Keratinocyte (primary cell): ENCODE data around the gene IGF2BP1. TPM values are rescaled to one million over a fixed set of nuclear protein-coding genes. Genes with fewer than 3 reads are reported as not detected.
"Not testable (repeated sequence)": the region's sequence is repeated elsewhere in the genome, so short reads cannot be mapped to it uniquely, and the experiment has no call there.

Experiments used
- DNase-seq: peaks from one replicate; pipeline ENCODE4 v3.0.0-alpha.2; 2011; ENCODE audit warnings: low read depth, missing footprints, low spot score
- FAIRE-seq: peaks from 2 replicates; lab custom pipeline; 2011; peaks lifted over from hg19 to GRCh38; lab: Jason Lieb, UNC
- H2AFZ ChIP-seq: 2 replicates; pipeline ENCODE4 v1.6.0; 2012; ENCODE audit warnings: low read length, control low read depth, inconsistent platforms; ENCODE audit not compliant: control insufficient read depth
- H3K27ac ChIP-seq: 2 replicates; pipeline ENCODE4 v1.5.1; 2011; ENCODE audit warnings: low read length; ENCODE audit not compliant: control insufficient read depth, insufficient read depth
- H3K27me3 ChIP-seq: 3 replicates; pipeline ENCODE4 v1.6.0; 2011; ENCODE audit warnings: low read length; ENCODE audit not compliant: control insufficient read depth, insufficient read depth; ENCODE audit errors: extremely low read depth
- H3K36me3 ChIP-seq, 2 experiments: 2 replicates in 1 of 2; 3 replicates in 1 of 2; pipeline ENCODE4 v1.5.1; 2011; ENCODE audit warnings: low read length in 2 of 2, mild to moderate bottlenecking in 1 of 2; ENCODE audit not compliant: control insufficient read depth in 2 of 2, insufficient read depth in 2 of 2; ENCODE audit errors: extremely low read depth in 1 of 2
- H3K4me1 ChIP-seq: 3 replicates; pipeline ENCODE4 v1.5.1; 2011; ENCODE audit warnings: low read length; ENCODE audit not compliant: control insufficient read depth, insufficient read depth; ENCODE audit errors: extremely low read depth
- H3K4me2 ChIP-seq: 3 replicates; pipeline ENCODE4 v1.6.0; 2011; ENCODE audit warnings: low read depth, low read length; ENCODE audit not compliant: control insufficient read depth, insufficient read depth; ENCODE audit errors: extremely low read depth
- H3K4me3 ChIP-seq, 3 experiments: fragments of 200-600 bp in 1 of 3; sonication (generic) in 1 of 3; 2 replicates in 2 of 3; 3 replicates in 1 of 3; pipeline ENCODE4 v1.5.1; 2011 to 2016; ENCODE audit warnings: low read length in 3 of 3, mild to moderate bottlenecking in 3 of 3, control low read depth in 2 of 3, inconsistent platforms in 1 of 3, low read depth in 1 of 3, mixed read lengths in 1 of 3, mixed run types in 1 of 3, moderate library complexity in 1 of 3; ENCODE audit not compliant: control insufficient read depth in 2 of 3, insufficient read depth in 2 of 3; ENCODE audit errors: extremely low read depth in 1 of 3
- H3K79me2 ChIP-seq: 2 replicates; pipeline ENCODE4 v1.6.0; 2012; ENCODE audit warnings: low read length; ENCODE audit not compliant: control insufficient read depth, insufficient read depth
- H3K9ac ChIP-seq: 3 replicates; pipeline ENCODE4 v1.6.0; 2011; ENCODE audit warnings: low read length; ENCODE audit not compliant: control insufficient read depth, insufficient read depth; ENCODE audit errors: extremely low read depth
- H3K9me1 ChIP-seq: 3 replicates; pipeline ENCODE4 v1.6.0; 2011; ENCODE audit warnings: low read length; ENCODE audit not compliant: control insufficient read depth, insufficient read depth; ENCODE audit errors: extremely low read depth
- H3K9me3 ChIP-seq: 2 replicates; pipeline ENCODE4 v1.5.1; 2012; ENCODE audit warnings: low read depth, low read length; ENCODE audit not compliant: control insufficient read depth
- H4K20me1 ChIP-seq: 3 replicates; pipeline ENCODE4 v1.6.0; 2011; ENCODE audit warnings: low read length; ENCODE audit not compliant: control insufficient read depth, insufficient read depth; ENCODE audit errors: extremely low read depth
- EZH2 ChIP-seq: IDR thresholded peaks from one replicate; pipeline ENCODE4 v1.6.1; 2012; ENCODE audit warnings: inconsistent platforms, mild to moderate bottlenecking, low read length, moderate library complexity
- dilution Hi-C: fragments of 300-500 bp; cut with MboI; formaldehyde crosslinking; loops from one replicate; pipeline ENCODE4 v1.7.0; 2020; ENCODE audit warnings: low sequenced_read_pairs; ENCODE audit not compliant: extremely low pct_ligation_motif_present
- polyA plus RNA-seq, 5 experiments: library from polyadenylated mRNA; depleted of rRNA in 3 of 5; stranded (reverse) in 3 of 5; stranded (forward) in 1 of 5; unstranded in 1 of 5; fragments of >200 nt; gene quantifications; 1 replicate in 1 of 5; 2 replicates in 3 of 5; 3 replicates in 1 of 5; pipeline versions ENCODE4 v1.2.1 to v1.2.3, GENCODE V29; 2011 to 2012; ENCODE audit warnings: missing spikeins in 2 of 5, low read depth in 1 of 5, low replicate concordance in 1 of 5
- TF ChIP-seq, protein P1 (sequence below), 3 experiments: IDR thresholded peaks in 1 of 3; conservative IDR thresholded peaks in 1 of 3; optimal IDR thresholded peaks in 1 of 3; 2 replicates in 2 of 3; 3 replicates in 1 of 3; pipeline versions ENCODE3 to v1.5.1; 2011; ENCODE audit warnings: low read length in 3 of 3, mild to moderate bottlenecking in 3 of 3, moderate library complexity in 2 of 3, control low read depth in 1 of 3, inconsistent platforms in 1 of 3; ENCODE audit not compliant: insufficient read depth in 2 of 3; ENCODE audit errors: extremely low read depth in 1 of 3

IGF2BP1 gene
- polyA plus RNA-seq, 1 donor (not counting 4 experiments of a cell fraction or from before 2014, with no cell fraction given) = not detected

GRCh38 chr17:49038544-49038943, 41.4 kb downstream of the IGF2BP1 start:
- no peak for DNase-seq
- no peak for TF ChIP-seq EZH2
- TF ChIP-seq, protein P1, sequence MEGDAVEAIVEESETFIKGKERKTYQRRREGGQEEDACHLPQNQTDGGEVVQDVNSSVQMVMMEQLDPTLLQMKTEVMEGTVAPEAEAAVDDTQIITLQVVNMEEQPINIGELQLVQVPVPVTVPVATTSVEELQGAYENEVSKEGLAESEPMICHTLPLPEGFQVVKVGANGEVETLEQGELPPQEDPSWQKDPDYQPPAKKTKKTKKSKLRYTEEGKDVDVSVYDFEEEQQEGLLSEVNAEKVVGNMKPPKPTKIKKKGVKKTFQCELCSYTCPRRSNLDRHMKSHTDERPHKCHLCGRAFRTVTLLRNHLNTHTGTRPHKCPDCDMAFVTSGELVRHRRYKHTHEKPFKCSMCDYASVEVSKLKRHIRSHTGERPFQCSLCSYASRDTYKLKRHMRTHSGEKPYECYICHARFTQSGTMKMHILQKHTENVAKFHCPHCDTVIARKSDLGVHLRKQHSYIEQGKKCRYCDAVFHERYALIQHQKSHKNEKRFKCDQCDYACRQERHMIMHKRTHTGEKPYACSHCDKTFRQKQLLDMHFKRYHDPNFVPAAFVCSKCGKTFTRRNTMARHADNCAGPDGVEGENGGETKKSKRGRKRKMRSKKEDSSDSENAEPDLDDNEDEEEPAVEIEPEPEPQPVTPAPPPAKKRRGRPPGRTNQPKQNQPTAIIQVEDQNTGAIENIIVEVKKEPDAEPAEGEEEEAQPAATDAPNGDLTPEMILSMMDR (optimal IDR thresholded peaks at IDR 0.05 in 1 of 3, IDR thresholded peaks at IDR 0.05 in 1 of 3, conservative IDR thresholded peaks at IDR 0.05 in 1 of 3; ENCODE audit: extremely low read depth in 1 of 3, insufficient read depth in 2 of 3, low read length in 3 of 3) = no peak
- H2AFZ ChIP-seq = no peak overlapping the region
- H3K4me2 ChIP-seq = no peak overlapping the region
- no peak overlapping the region for H3K4me3 ChIP-seq
- dilution Hi-C loops = no loop called here
- no peaks in the 10 kb centered on the region for H3K36me3 ChIP-seq
- H3K79me2 ChIP-seq = no peaks in the 10 kb centered on the region
- FAIRE-seq = no peak
- H3K9me3 ChIP-seq = no peaks in the 10 kb centered on the region
- H3K27me3 ChIP-seq = no peaks in the 10 kb centered on the region
- H3K27ac ChIP-seq = no peak overlapping the region
- H3K4me1 ChIP-seq = no peaks in the 10 kb centered on the region
- H3K9me1 ChIP-seq = no peaks in the 10 kb centered on the region
- H4K20me1 ChIP-seq = no peaks in the 10 kb centered on the region
- H3K9ac ChIP-seq = no peak overlapping the region

DNA sequence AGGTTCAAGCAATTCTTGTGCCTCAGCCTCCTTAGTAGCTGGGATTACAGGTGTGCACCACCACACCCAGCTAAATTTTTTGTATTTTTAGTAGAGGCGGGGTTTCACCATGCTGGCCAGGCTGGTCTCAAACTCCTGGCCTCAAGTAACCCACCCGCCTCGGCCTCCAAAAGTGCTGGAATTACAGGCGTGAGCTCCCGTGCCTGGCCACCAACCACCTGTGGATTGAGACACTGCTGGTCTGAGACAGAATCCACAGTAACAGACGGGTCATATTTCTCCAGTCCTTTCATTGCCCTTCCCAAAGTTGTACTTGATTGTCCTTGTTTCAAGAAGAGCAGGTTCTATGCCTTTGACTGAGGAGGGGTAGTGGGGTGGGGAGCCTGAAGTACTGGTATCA, 42.3 kb downstream of the IGF2BP1 start:
- H3K27ac ChIP-seq, H3K79me2 ChIP-seq, H3K9ac ChIP-seq, H3K9me3 ChIP-seq, H3K4me1 ChIP-seq, FAIRE-seq, H3K4me3 ChIP-seq, H4K20me1 ChIP-seq, H3K9me1 ChIP-seq, H3K36me3 ChIP-seq, H2AFZ ChIP-seq, DNase-seq, H3K27me3 ChIP-seq, H3K4me2 ChIP-seq, dilution Hi-C loops: not testable (repeated sequence)

- Histone ChIP-seq H3K27ac (no peak overlapping the region), H3K4me2 (no peak overlapping the region), H3K27me3 (peaks cover 6% of the 10 kb centered on the region), H3K36me3 (no peaks in the 10 kb centered on the region), H2AFZ (no peak overlapping the region), H3K4me1 (no peaks in the 10 kb centered on the region), H3K9me1 (no peaks in the 10 kb centered on the region), H3K4me3 (no peak overlapping the region), H3K9ac (no peak overlapping the region), H3K79me2 (no peaks in the 10 kb centered on the region), H4K20me1 (no peaks in the 10 kb centered on the region), H3K9me3 (no peaks in the 10 kb centered on the region)
- DNase-seq (no peak), FAIRE-seq (no peak)
- dilution Hi-C loops = no loop called here
- TF ChIP-seq, protein P1 (optimal IDR thresholded peaks at IDR 0.05 in 1 of 3, IDR thresholded peaks at IDR 0.05 in 1 of 3, conservative IDR thresholded peaks at IDR 0.05 in 1 of 3; ENCODE audit: extremely low read depth in 1 of 3, insufficient read depth in 2 of 3, low read length in 3 of 3) = no peak
- no peak for TF ChIP-seq EZH2
Observed at GRCh38 chr17:49041527-49041926, 44.3 kb downstream of the IGF2BP1 start.
